Measurements from ENCODE around the gene CLEC18B.
"Not testable (repeated sequence)": the region's sequence is repeated elsewhere in the genome, so short reads cannot be mapped to it uniquely, and the experiment has no call there.

Gene CLEC18B

DNA sequence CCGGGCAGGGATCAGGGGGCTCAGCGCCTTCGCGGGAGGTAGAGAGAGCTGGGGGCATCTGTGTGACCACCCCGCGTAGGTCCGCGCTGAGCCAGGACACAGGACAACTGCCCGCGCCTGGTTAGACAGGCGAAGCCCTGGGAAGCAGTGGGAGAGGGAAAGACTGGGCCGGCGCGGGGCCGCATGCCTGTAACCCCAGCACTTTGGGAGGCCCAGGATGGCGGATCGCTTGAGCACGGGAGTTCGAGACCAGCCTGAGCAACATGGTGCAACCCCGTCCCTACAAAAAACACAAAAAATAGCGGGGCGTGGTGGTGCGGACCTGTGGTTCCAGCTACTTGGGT, 13.9 kb downstream of the CLEC18B start:
- DNase-seq (ENCODE audit: low read depth in 1 of 2, low spot score in 1 of 2), result not testable (repeated sequence)

DNA sequence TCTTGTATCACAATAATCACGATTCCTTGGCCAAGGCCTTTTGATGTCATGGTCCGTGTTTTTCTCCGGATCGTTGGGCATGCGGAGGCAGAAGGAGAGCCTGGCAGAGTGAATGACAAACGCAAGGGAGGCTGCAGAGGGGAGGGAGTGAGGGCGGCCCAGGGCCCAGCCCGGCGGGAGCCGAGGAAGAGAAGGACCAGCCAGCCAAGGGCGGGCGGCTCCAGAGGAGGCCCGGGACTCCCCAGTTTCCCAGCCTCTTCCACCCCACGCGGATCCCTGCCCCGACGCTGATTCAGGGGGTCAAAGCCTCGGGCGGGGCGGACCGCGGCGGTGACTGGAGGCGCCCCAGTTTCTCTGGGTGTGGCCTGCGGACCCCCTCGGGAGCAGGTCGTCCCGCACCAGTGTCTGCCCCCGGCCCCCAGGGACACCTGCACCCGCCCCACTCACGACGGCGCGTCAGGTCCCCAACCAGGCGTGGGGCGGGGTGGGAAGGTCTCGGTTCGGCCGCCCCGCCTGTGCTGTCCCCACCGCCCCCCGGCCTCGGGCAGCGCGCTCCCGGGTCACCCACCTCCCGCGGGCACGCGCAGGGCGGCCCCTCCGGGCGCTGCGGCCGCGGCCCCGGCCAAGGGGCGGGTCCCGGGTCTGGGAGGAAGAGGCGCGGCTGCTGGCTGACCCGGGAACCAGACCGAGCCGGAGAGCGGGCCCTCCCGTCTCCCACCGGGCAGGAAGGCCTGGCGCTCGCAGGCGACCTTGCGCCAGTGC, 14.5 kb downstream of the CLEC18B start:
- DNase-seq (ENCODE audit: low read depth in 1 of 2, low spot score in 1 of 2), result not testable (repeated sequence)

DNA sequence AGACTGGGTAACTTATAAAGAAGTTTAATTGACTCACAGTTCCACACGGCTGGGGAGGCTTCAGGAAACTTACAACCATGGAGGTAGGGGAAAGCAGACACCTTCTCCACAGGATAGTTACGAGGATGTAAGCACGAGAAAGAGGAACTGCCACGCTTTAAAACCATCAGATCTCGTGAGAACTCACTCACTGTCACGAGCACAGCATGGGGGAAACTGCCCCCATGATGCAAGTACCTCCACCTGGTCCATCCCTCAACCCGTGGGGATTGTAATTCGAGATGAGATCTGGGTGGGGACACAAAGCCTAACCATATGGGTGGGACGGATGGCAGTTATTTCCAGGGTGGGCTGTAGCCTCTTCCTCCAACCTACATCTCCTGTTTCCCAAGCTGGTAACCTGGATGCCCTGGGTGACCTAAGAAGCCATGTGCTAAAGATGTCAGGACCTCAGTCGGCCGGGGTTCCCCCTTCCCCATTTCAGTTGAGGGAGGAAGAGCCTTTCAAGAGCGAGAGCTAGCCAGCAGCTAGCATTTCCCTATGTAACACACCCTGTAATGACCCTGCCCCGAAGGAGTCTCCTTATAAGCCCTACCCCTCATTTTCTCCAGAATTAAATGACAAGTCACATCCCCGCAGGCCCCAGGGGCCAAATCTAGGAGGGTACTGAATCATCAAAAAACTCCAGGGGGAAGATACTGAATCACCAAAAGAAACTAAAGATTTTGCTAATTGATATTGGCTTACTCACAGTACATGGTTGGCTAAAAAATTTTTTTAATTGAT, 16.9 kb downstream of the CLEC18B start:
- DNase-seq (ENCODE audit: low read depth in 1 of 2, low spot score in 1 of 2), result not testable (repeated sequence)

DNA sequence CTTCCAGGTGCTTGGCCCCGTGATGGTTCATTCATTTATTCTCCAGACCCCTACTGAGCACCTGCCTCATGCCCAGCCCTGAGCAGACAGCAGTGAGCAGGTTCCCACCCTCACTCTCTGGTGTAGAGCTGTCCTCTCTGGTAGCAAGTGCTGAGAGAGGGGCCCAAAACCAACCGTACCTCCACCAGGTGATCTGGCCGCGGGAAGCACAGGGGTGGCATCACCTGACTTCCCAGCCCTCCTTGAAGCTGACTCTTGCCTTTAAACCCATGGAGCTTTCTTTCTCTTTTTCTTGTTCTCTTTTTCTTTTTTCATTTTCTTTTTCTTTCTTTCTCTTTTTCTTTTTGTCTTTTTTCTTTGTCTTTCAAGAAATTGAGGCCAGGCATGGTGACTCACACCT, 21.0 kb downstream of the CLEC18B start:
- DNase-seq (ENCODE audit: low read depth in 1 of 2, low spot score in 1 of 2), result not testable (repeated sequence)

DNA sequence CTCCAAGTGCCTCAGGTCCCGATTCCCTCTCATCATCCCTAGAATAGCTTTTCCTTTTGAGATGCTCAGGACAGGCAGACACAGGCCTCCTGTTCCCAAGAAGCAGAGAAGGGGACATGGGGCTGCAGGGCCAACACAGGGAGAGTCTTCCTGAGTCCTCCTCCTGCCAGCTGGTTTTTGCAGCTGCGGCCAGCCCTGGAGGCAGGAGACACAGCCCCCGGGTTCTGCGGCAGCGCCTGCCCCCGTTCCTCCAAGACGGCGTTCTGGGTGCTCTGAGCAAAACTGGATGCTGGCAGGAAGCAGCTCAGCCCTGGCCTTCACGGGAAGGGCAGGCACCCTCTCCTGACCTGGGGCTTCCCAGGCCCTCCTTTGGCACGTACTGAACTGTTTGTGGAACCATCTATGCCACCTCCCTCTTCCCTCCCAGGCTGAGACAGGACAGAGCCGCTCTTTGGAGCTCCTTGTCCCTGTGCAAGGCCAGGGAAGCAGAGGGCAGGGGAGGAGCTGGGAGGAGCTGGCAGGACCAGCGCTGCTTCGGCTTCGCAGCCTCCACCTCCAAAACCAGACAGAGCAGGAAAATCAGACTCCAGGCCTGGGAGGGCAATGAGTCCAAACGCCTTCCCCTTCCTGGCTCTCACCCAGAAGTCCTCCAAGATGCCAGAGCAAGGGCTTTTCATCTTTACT, 22.9 kb downstream of the CLEC18B start:
- not testable (repeated sequence) for DNase-seq (ENCODE audit: low read depth in 1 of 2, low spot score in 1 of 2)

DNA sequence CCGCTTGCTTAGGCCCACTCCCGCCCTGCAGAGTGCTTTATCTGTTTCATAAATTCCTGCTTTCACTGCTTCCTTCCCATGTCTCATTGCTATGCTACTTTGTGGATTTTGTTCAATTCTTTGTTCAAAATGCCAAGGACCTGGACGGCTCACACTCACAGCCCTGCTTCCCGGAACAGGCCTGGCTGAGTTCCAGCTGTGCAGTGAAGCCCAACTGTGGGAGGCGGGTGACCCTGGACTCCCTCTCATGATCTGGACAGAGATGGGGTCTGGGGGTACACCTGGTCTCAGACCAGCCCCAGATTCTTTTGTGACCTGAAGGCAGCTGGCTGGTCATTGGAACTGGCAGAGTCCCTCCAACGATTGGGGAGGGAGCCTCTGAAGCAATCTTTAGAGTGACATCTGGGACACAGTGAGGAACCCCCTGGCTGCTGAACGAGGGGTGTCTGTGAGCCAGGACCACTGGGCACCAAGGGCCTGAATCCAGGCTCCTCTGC, 24.7 kb downstream of the CLEC18B start:
- not testable (repeated sequence) for DNase-seq (ENCODE audit: low read depth in 1 of 2, low spot score in 1 of 2)

DNA sequence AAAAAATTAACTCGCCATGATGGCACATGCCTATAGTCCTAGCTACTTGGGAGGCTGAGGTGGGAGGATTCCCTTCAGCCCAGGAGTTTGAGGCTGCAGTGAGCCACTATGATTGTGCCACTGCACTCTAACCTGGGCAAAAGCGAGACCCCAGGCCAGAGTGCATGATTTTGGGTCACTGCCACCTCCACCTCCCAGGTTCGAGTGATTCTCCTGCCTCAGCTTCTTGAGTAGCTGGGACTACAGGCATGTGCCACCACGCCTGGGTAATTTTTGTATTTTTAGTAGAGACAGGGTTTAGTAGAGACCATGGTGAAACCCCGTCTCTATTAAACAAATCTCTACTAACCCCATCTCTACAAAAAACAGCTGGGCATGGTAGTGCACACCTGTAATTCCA, 26.7 kb downstream of the CLEC18B start:
- not testable (repeated sequence) for DNase-seq (ENCODE audit: low read depth in 1 of 2, low spot score in 1 of 2)

DNA sequence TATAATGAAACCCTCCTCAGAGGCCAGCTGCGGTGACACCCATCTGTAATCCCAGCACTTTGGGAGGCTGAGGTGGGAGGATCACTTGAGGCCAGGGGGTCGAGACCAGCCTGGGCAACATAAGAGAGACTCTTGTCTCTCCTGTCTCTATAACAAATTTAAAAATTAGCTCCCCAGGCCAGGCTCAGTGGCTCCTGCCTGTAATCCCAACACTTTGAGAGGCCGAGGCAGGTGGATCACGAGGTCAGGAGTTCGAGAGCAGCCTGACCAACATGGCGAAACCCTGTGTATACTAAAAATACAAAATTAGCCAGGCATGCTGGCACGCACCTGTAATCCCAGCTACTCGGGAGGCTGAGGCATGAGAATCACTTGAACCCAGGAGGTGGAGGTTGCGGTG, 27.1 kb downstream of the CLEC18B start:
- DNase-seq (ENCODE audit: low read depth in 1 of 2, low spot score in 1 of 2), result not testable (repeated sequence)

DNA sequence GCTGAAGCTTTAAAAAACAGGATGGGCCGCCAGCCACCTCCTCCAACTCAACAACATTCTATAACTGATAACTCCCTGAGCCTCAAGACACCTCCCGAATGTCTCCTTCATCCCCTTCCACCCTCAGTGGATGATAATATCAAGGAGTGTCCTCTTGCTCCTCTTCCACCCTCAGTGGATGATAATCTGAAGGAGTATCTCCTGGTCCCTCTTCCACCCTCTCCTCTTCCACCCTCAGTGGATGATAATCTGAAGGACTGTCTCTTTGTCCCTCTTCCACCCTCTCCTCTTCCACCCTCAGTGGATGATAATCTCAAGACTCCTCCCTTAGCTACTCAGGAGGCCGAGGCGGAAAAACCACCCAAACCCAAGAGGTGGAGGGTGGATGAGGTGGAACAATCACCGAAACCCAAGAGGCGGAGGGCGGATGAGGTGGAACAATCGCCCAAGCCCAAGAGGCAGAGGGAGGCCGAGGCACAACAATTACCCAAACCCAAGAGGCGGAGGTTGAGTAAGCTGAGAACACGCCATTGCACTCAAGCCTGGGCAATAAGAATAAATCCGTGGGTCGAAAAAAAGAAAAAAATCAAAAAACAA, 29.7 kb downstream of the CLEC18B start:
- not testable (repeated sequence) for DNase-seq (ENCODE audit: low read depth in 1 of 2, low spot score in 1 of 2)

DNA sequence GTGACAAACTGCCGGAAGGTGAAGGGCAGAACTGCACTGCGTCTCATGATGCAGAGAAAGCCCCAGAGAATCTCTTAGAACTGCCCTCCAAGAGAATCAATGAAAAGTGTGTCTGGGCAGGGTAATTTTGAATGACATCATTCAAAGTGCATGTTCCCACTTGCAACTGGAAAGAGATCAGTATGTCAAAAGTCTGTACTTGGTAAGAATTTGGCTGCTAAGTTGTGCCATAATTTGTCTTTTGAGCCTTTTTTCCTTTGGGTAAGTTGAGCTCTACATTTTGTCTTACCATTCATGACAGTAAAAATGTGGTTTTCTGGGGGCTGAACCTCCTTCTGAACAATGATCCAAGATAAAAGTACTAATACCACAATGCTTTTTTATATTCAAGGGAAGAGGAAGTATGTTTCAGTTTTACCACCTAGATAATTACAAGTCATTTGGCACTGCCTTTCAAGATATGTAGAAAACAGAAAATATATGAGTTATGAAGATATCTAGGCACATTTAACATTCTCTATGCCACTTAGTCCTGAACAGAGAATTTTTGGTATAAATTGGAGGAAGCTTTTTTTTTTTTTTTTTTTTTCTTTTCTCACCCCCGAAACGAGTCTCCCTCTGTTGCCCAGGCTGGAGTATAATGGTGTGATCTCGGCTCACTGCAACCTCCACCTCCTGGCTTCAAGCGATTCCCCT, 38.8 kb downstream of the CLEC18B start:
- not testable (repeated sequence) for DNase-seq (ENCODE audit: low read depth in 1 of 2, low spot score in 1 of 2)

DNA sequence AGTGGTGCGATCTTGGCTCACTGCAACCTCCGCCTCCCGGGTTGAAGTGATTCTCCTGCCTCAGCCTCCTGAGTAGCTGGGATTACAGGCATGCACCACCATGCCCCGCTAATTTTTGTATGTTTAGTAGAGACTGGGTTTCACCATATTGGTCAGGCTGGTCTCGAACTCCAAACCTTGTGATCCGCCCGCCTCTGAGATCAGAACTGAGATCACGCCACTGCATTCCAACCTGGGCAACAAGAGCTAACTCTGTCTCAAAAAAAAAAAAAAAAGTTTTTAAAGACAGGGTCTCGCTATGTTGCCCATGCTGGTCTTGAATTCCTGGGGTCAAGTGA, 47.5 kb downstream of the CLEC18B start:
- DNase-seq (ENCODE audit: low read depth in 1 of 2, low spot score in 1 of 2), result not testable (repeated sequence)

DNA sequence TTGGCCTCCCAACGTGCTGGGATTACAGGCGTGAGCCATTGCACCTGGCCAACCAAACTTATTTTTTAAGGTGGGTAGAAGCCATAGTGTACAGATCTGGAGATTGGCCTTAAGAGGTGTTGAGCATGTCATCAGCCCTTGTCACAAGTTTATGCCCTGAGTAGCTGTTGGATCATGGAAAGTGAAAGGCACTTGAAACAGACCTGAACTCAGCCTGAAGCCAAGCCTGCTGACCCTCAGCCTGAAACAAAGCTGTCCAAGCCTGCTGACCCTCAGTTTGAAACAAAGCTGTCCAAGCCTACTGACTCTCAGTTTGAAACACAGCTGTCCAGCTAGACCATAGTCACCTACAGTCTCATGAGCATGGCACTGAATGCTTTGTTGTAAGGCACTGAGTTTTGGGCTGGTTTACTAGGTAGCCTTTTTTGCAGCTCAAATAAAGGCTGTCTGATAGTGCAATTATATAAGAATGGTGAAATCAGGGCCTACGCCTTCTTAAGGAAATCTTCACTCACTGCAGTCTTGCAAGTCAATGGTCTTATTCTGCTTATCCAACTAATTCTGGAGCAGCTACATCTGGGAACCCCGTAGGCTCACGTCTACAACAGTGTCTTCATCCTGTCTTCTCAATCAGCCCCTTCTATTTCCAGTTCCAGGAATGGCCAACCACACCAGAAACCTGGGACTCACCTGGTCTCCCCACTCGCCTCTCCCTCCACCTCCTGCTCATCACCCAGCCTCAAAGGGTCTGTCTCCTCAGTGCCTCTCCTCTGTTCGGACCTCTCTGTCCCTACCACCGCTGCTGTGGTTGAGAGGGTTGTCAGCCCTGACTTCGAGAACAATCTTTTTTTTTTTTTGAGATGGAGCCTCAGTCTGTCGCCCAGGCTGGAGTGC, 48.1 kb downstream of the CLEC18B start:
- DNase-seq (ENCODE audit: low read depth in 1 of 2, low spot score in 1 of 2), result no peak

DNA sequence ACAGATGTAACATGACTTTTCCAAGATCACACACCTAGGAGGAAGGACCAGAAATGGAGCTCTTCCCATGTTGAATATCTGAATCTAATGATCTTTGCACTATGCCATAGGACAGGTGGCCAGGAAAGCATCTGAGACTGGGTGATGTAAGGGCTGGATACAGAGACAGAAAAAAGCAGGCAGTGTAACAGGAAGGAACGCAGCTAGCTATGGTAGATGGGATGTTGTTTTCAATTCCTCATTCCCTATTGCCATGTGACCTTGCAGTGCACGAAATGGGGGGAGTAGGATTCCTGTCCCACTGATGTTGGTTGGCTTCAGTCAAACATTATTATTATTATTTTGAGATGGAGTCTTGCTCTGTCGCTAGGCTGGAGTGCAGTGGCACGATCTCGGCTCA, 48.9 kb downstream of the CLEC18B start:
- no peak for DNase-seq (ENCODE audit: low read depth in 1 of 2, low spot score in 1 of 2)

DNA sequence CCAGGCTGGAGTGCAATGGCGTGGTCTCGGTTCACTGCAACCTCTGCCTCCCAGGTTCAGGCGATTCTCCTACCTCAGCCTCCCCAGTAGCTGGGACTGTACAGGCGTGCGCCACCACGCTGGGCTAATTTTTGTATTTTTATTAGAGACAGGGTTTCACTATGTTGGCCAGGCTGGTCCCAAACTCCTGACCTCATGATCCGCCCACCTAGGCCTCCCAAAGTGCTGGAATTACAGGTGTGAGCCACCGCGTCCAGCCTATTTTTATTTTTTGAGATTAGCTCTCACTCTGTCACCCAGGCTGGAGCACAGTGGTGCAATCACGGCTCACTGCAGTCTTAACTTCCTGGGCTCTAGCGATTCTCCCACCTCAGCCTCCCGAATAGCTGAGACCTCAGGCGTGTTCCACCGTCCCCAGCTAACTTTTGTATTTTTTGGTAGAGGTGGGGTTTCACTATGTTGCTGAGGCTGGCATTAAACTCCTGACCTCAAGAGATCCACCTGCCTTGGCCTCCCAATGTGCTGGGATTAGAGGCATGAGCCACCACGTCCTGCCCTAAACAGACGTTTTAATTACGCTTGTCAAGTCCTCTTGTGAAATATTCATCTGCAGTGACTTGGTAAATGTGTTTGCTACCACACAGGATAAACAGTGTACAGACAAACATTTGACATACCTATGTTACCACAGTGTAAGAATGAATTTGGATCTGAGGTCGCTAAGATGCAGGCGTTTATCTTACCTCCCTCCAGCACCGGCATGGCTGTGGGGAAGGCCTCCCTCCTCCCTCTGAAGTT, 50.7 kb downstream of the CLEC18B start:
- DNase-seq (ENCODE audit: low read depth in 1 of 2, low spot score in 1 of 2), result not testable (repeated sequence)

DNA sequence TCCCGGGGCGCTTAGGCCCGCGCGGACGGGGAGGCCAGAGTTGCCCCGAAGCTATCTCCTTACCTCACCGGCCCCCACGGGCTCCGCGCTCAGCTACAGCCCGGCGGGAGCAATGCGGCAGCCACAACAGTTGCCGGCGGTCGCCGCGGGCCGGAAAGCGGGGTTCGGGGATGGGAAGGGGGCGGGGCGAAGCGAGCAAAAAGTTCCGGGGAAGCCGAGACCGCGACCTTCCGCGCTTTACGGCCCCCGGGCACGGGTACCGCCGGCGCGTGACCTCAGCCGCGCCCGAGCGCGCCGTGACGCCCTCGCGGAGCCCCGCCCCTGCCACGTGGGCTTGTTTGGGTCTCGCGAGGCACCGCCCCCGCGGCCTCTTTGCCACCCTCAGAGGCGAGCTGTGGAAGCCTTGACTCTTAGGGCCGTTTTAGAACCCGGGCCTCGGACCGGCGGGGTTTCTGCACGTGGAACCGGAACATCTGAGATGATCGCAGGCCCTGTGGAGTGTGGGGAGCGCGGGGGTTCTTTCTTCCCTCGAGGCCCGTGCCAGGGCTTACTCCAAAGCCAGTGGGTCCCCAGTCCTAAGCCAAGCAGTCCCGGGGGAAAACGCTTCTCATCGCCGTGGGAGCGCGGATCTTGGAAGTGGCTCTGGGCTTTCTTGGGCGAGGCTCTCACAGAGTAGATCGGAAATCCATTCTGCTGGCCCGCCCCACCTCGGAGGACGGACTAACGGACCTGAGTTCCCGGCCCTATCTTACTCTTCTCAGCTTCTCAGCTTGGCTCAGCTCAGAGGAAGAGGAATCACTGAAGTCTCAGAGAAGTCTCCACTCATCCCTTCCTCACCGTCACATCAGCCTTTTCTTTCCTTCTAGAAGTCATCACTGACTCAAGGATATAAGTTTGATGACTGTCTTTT, 53.0 kb downstream of the CLEC18B start:
- peak; percentile 97 to 100 for DNase-seq (ENCODE audit: low read depth in 1 of 2, low spot score in 1 of 2)

DNA sequence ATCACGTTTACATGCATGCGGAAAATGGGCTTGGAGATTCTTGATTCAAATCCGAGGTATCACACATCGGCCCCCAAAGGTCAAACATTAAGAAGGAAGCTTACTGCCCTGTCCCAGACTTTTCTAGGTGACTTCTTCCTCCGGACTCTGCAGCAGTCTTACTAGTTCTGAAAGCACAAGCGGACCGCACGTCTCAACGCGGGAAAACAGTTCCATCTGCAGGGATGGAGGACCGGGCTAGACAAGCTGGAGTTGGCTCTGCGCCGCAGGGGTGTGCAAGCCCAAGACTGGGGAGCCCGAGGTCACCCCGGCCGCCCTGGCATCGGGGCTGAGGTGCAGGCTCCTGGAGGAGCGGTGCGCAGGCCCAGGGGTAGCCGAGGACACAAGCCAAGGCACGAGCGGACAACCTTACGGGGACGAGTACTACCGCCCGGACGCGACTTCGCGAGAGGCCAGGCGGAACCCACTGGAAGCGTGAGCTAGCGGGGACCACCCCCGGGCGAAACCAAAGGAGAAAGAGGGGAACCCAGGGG, 53.7 kb downstream of the CLEC18B start:
- not testable (repeated sequence) for DNase-seq (ENCODE audit: low read depth in 1 of 2, low spot score in 1 of 2)

Data from activated T-helper 1 cell treated with anti-CD3 and anti-CD28 coated beads, Interleukin-2, amount 50 U/mL, for 16 hours (primary cell).